GM10266 (cell line): Measurements from ENCODE around the gene CYB561.

Experiments
- DNase-seq: peaks from one replicate; pipeline ENCODE4 v3.0.0; 2012; ENCODE audit errors: extremely low spot score
- TF ChIP-seq, protein P1 (sequence below): IDR thresholded peaks from 2 replicates; pipeline ENCODE4 v1.5.1; 2012; ENCODE audit warnings: mild to moderate bottlenecking, low read depth; ENCODE audit not compliant: control insufficient read depth, insufficient read depth; ENCODE audit errors: missing control alignments

Gene CYB561

DNA sequence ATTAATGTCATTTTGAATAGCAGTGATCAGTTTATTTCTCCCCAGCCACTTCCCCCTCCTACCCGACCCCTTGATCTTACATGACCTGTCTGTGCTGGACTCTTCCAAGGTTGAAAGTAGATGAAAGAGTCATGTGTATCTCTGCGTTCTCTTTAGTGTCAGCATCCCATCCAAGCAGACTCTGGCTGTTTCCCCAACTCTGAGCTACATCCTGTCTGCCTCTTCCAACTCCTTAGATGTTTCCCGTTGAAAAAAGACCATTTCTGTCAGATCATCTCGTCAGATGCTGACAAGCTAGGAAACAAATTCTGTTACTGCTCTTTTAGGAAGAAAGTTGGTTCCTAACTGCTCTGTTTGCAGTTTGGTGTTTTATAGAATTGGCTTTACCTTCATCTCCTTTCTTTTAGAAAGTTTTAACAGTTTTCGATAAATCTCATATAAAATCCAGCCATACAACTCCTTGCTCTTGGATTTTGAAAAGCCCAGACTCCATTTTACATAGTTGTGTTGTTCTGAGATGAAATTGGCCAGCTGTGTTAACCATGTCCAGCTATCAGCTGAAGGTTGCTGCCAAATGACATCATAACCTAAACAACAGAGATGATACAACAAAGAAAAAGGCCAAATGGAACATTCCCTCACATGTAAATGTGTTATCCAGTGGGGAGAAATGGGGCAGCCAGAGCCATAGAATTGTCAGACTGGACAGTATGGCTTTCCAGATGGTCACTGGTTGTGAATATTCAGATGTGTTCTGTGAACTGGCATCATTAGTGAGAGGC is 43.5 kb downstream of the CYB561 start:
- TF ChIP-seq, protein P1, sequence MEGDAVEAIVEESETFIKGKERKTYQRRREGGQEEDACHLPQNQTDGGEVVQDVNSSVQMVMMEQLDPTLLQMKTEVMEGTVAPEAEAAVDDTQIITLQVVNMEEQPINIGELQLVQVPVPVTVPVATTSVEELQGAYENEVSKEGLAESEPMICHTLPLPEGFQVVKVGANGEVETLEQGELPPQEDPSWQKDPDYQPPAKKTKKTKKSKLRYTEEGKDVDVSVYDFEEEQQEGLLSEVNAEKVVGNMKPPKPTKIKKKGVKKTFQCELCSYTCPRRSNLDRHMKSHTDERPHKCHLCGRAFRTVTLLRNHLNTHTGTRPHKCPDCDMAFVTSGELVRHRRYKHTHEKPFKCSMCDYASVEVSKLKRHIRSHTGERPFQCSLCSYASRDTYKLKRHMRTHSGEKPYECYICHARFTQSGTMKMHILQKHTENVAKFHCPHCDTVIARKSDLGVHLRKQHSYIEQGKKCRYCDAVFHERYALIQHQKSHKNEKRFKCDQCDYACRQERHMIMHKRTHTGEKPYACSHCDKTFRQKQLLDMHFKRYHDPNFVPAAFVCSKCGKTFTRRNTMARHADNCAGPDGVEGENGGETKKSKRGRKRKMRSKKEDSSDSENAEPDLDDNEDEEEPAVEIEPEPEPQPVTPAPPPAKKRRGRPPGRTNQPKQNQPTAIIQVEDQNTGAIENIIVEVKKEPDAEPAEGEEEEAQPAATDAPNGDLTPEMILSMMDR = no peak
- no peak for DNase-seq

DNA sequence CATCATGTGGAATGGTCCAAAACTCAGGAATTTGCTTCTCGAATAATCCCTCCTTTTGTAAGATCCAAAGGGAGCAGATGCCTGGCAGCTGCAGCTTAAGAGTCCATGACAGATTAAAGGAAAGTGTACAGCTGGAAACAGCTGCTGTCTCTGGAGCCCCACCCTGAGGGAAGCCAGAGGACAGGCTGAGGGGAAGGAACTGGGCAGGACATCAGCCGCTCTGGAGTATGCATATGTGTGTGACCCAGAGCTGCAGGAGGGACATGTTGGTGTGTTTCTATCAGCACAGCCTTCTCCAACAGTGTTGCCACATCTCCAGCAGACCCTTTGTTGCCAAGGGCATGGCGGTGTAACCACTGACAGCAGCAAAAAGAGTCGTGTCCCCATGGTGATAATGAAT is 46.2 kb downstream of the CYB561 start:
- no peak for DNase-seq
- TF ChIP-seq, protein P1 = no peak

DNA sequence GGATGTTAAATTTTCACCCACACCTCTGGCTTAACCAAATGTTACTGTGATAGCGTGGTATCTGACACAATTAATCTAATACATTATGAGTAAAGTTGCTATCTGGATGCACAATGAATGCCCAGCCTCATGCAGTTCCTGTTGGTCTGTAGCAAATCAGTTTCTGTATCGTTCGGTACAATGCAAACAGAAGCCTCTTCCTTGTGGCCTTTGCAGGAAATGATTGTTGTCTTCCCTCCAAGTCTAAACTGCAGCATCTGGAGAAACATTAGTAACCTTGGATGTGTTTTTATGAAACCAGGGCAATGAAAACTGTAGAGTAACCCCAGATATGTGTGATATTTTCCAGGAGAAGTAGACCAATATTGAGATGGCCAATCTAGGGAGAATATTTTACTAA is 46.8 kb downstream of the CYB561 start:
- no peak for DNase-seq
- TF ChIP-seq, protein P1 = no peak

DNA sequence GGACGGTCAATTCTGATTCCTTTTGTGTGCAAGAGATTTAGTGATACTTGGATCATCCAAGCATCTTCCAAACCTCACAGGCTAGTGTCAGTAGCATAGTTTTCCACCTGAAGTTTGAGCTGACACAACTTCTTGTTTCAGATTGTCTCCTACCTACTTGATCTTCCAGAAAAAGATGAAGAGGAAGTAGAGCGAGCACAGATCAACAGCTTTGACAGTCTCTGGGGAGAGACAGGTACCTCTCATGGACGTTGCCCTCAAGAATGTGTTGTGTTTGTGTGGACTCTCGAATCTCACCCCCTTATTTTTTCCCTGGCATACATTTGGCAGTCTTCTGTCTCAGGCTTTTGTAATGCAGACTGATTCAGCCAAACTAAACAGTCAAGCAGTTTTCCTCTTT is 47.4 kb downstream of the CYB561 start:
- TF ChIP-seq, protein P1 = no peak
- no peak for DNase-seq

DNA sequence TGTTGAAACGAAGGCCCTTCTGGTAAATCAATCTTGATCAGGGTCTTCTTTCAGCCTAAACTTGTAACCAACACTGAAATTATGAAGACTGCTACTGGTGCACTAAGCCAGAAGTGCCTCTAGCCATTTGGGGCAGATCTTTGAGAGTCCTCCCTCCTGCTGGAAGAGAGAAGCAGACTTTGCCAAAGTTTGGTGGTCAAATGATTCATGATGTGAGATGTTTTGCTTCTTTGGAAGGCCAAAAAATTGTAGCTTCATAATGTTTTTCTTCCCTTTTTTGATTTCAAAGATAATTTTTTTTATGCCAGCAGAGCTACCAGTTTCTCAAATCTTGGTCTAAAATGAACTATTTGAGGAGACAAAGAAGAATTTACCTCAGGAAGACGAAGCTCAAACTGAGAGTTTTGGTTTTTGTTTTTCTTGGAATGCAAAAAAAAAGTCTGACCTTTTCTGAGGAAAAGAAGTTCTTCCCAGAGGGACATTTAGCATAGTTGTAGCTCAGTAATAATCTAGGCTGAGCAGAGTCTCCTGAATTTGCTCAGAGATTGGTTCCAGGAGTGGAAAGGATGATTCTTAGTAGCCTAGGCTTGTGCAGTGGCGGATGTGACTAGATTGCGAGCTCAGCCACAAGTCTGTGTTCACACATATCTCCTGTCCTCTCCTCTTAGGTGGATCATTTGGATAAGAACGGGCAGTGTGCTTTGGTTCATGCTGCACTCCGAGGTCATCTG is 50.9 kb downstream of the CYB561 start:
- DNase-seq = no peak
- TF ChIP-seq, protein P1 = no peak

DNA sequence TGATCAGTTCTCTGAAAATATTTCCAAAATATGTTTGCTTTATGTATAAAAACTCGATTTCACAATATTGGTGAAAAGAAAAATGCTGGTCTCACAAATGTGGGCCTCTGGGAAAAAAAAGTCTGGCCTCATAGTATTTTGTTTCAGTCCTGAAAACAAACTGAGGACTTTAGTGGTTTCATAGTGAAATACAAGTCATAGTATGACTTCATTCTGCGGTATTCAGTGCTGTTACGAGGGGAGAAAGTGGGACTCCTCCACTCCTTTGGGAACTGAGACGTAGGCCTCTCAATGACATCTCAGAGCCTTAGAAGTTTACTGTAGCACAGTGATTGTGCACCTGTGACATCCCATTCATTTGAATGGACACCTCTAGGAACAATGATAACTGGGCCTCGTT is 56.0 kb downstream of the CYB561 start:
- TF ChIP-seq, protein P1 = no peak
- peak; percentile 19 for DNase-seq
